HG03066 (cell line): Measurements from ENCODE around the gene DGCR2.

Experiments used
- ATAC-seq: cut with Tn5 transposase; IDR thresholded peaks from one replicate; pipeline ENCODE4 v1.9.1; 2021; ENCODE audit warnings: low read depth; ENCODE audit not compliant: unreplicated experiment

DGCR2 gene

DNA sequence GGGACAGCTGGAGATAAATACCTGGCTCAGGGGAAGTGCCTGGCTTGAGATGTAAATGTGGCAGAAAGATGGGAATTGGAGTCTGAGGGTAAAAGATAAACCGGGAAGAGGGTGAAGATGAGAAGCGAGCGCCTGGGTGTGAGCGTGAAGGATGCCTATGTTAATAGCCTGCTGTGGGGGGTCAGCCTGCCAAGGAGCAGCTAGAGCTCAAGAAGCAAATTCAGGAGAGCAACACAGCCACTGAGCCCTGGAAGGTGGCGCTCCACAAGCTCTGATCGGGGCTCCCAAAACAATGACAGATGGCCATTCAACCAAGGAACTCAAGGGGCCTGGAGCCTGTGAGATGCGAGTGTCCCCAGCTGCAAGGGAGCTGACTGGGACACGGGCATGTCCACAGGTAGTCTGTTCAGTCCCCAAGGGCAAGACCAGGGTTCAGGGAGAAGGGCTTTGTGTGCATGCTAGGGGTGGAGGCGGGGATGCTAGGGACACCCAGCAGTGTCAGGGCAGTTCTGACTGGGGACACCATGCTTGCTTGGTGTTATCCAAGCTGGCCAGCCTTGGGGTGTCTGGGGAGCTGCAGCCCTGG, 25.1 kb upstream of the DGCR2 start:
- no peak for ATAC-seq

- no peak for ATAC-seq
These were observed 24.2 kb upstream of the DGCR2 start for GRCh38 chr22:19146215-19146968.

GRCh38 chr22:19143967-19144400, 21.8 kb upstream of the DGCR2 start:
- ATAC-seq, result peak; percentile 12

DNA sequence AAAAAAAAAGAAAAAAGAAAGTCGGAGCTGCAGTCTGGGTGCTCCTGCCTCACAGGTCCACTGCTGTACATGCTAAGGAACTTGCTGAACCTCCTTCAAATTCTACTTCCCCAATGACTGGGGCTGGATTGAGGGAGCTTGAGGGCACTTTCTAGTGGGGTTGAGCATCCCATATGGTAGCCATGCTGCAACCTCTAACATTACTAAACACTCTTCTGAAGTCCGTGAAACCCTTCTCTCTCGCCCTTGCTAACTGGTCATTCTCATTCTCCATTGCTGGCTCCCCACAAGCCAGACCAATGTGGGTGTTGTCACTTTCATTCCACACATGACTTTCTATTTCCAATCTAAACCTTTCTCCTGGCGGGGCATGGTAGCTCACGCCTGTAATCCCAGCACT, 21.0 kb upstream of the DGCR2 start:
- no peak for ATAC-seq

DNA sequence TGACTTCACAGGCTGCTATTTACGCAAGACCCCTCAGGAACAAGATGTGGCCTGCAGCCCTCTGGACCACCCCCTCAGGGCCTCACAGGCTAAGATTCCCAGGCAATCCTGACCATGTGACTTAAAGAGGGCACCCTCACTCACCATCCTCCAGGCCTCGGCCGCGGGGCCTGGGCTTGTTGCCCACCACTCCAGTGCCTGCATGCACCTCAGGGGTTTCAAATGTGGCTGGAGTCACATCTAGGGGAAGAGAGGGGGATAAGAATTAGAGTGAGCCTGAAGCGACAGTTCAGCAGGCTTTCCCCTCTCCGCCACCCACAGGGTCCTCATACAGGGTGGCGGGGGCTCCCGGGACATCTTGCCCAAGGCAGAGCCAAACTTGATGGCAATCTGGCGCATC, 20.2 kb upstream of the DGCR2 start:
- no peak for ATAC-seq

- ATAC-seq, result no peak
These were observed 17.8 kb upstream of the DGCR2 start for GRCh38 chr22:19139974-19140373.

DNA sequence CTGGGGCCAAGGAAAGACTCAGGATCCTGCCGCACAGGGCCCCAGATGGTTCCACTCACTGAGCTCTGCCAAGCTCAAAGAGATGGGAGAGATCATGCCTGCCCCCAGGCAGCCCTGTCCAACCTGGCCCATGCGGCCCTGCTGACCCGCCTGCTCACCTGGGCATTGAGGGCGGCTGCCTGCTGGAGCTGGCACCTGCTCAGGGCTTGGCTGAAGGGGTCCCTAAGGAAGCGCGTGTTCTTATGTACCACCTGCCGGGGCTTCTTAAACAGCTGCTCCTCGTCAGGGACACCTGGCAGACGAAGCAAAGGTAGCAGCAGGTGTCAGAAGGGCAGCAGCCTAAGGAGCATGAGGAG, 16.8 kb upstream of the DGCR2 start:
- ATAC-seq, result no peak

DNA sequence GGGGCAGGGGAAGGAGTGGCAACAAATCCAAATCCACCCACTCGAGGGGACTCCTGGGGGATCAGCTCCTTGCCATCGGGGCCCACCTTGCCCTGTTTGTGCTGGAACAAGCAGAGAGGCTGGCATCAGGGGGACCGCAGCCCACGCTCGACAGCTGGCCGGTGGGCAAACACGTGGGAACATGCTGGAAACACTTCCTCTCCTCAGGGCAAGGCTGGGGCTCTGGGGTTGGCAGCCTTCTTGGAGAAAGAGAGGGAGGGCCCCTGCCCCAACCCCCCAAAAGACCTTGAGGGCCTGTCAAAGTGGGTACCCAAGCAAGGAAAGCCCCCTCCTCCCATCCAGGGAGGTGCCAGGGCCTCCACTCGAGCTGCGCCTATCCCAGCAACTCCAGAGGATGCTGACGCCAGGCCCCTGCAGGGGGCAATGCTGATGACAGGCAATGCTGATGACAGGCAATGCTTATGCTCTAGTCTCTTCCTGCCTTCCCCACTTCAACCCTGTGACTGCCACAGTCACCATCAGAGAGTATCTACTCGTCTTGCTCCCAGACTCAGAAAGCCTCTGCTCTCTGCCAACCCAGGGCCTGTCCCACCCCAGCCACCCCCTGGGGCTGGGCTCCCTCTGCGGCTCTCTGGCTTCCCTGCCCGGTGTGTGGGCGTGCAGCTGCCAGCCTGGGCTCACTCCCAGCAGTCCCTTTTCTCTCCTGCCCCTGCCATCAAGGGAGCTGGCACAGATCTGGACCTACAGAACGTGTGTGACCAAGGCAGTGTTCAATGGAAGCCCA, 16.2 kb upstream of the DGCR2 start:
- no peak for ATAC-seq

GRCh38 chr22:19137384-19138216, 15.4 kb upstream of the DGCR2 start:
- no peak for ATAC-seq

DNA sequence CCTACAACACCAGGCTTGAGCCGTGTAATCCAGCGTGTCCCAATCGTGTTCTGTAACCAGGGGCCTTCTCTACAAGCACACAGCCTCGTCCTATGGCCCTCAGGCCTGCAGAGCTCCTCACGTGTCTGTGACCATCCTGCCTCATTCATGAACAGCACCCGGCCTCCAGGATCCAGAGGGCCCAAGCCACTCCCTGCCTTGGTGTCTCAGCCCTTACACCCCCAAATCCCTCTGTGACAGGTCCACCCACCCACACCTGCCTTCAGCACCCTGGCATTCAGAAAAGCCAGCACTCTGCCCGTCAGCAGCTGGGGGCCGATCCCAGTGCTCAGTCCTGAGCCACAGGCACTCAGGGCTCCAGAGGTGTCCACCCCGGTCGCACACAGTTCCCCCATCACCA, 14.7 kb upstream of the DGCR2 start:
- no peak for ATAC-seq

- ATAC-seq, result no peak
These were observed 12.7 kb upstream of the DGCR2 start for GRCh38 chr22:19134874-19135273.

DNA sequence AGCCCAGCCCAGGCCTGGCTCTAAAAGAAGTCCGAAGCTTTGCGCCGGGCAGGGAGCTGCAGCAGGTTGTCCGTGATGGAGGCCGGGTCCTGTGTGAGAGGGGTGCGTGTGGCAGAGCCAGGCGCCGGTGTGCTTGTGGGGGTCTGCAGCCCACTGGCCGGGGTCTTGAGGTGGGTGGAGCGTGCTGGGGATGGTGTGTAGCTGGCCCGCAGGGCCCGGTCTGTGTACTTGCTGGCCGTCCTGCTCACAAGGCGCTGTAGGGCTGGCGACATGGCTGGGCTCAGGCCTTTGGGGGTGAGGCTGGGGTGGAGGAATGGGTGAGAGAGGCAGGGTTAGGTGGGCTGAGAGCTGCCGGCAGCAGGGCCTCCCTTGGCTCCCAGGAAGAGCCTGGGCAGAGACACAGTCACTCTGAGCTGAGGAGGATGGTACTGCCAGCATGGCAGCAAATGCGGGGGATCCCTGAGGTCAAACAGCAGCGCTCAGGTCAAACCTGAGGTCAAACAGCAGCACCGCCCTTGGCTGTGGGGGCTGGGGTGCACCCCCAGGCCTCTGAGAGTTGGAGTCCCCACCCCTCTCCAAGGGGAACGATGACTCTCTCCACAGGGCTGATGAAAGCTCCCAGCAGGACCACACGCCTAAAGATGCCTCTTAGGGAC, 12.1 kb upstream of the DGCR2 start:
- no peak for ATAC-seq

DNA sequence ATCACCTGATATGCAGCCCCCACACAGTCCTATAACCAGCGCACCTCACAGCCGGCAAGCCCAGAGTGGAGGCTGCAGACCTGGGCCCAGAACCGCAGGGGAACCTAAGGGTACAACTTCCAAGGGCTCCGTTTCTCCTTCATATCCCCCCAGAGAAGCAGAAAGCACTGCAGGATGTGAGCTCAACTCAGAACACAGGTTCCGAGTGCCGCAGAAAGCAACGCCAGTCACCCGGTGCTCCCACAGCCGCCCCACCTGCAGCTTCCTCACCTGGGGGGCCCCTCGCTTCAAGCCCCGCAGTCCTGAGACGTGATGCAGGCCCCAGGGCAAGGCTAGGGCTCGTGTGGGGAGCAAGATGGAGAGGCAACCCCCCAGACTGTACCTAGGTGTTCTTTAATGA, 11.3 kb upstream of the DGCR2 start:
- ATAC-seq, result no peak

- no peak for ATAC-seq
These were observed 10.6 kb upstream of the DGCR2 start for GRCh38 chr22:19132693-19133400.

GRCh38 chr22:19132153-19132552, 9.9 kb upstream of the DGCR2 start:
- ATAC-seq, result no peak

DNA sequence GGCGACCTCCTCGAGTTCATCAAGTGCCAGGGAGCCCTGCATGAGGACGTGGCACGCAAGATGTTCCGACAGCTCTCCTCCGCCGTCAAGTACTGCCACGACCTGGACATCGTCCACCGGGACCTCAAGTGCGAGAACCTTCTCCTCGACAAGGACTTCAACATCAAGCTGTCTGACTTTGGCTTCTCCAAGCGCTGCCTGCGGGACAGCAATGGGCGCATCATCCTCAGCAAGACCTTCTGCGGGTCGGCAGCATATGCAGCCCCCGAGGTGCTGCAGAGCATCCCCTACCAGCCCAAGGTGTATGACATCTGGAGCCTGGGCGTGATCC, 9.4 kb upstream of the DGCR2 start:
- ATAC-seq, result no peak

GRCh38 chr22:19130959-19131684, 8.9 kb upstream of the DGCR2 start, which contains the start of gene TSSK2:
TSS of gene TSSK2 (plus strand) at chr22:19131308. CDS start at chr22:19131400, 92 bp downstream.
- ATAC-seq, result no peak

DNA sequence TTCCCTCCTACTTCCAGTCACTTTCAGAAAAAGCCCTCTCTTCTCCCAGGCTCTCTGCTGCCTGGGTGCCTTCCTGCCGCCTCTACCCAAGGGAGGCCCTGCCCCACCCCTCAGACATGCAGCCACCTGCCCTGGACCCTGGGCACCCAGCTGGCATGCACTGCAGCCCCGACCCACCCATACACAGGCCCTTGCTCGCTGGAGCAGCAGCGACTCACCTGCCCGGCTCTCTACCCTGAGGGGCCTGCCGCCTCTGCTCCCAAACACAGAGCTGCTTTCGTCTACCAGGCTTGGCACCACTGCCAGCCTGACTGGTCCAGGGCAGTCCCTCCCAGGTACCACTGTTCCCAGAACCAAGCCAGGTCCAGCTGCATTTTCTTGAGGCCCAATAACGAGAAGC, 7.7 kb upstream of the DGCR2 start:
- ATAC-seq, result no peak
